Mesenteric fat pad (tissue), 1 donor: ENCODE measurements around the gene ILDR2. TPM values are rescaled to one million over a fixed set of nuclear protein-coding genes. Genes with fewer than 3 reads are reported as not detected.

Experiments
- DNase-seq: peaks from one replicate; pipeline ENCODE4 v3.0.0-alpha.2; 2020; ENCODE audit warnings: low spot score
- total RNA-seq: library from RNA; stranded (reverse); fragmentation: NEBNext Ultra II Directional; extraction: Animal tissue kit (Norgen Biotek cat#: 25700); gene quantifications from one replicate; pipeline ENCODE4 v1.2.1, GENCODE V29; 2021
- donor health status: DM: yes; HTN: yes; CAD: no.

ILDR2 gene
- total RNA-seq, 1 donor from 2014 or later = 0.29 TPM

DNA sequence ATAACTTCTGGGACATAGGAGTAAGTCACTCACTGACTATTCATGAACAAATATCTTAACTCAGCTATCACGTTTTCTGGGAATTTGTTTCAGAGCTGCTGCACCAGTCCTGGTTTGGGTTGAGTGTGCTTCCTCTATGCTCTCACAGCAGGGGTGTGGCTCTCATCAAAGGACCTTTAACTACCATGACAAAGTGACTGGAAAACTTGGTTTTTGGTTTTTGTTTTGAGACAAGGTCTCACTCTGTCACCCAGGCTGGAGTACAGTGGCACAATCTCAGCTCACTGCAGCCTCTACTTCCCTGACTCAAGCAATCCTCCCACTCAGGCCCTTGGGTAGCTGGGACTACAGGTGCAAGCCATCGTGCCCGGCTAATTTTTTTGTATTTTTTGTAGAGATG is 4.1 kb downstream of the ILDR2 start:
- no peak for DNase-seq

DNA sequence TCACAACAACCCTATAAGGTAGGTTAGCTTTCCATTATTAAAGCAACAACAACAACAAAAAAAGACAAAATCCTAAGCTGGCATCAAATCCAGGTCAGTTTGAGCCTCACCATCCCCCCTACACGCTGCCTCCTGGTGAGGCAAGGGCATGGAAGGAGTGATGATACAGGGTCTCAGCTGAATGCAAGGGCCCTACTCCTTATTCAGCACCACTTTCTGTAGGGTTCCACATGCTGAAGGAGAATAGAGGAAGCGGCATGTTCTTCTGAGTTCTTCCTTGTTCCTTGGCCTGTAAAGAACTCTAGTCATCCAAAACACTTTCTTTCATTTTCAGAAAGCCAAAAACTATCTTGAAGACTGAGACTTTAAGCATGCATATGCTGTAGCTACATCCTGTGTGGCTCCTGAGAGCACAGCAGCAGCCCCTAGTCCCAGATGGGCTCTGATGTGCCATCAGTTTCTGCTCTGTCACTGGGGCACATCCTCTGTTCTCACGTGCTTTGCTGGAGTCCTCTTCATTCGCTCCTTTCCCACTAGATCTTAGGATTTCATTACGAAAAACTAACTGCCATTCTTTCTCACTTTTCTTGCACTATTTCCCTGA is 6.2 kb downstream of the ILDR2 start:
- no peak for DNase-seq

DNA sequence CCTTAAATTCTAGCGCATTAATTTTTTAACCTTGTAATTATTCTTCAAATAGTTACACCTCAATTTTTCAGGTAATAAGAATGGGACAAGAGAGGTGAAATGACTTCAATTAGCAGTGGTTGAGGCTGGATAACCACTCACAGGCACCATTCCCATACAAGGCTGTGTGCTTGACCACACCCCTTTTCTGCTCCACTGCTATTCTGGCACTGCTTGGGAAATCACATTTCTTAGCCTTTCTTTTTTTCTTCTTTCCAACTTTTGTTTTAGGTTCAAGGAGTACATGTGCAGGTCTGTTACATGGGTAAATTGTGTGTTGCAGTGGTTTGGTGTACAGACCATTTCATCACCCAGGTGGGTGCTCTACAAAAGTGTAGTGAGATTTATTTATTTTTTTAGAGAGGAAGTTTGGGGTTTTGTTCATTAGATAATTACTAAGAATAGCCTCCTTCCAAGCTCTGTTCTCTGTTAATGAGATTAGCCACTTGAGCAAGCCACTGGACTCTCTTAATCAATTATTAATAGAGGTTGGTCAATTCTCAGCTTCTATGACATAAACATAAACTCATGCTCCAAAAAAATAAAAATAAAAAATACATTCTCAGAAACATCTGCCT is 14.4 kb downstream of the ILDR2 start:
- DNase-seq = no peak

DNA sequence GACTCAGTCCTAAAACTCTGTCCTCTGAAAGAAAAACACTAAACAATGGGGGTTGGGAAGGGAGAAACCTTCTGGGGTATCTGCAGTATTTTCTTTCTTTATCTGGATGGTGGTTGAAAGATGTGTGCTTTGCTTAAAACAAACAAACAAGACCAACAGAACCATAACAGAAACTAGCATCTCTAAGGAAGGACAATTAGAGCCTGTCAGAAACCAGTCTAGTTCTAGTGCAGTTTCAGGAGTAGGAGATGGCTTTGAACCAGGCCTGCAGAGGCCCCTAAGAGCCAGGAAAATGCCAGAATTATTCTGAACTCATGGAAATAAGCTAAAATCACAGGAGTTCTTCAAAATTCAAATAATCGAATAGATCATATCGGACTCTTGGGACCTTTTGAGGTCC is 18.5 kb downstream of the ILDR2 start:
- no peak for DNase-seq

DNA sequence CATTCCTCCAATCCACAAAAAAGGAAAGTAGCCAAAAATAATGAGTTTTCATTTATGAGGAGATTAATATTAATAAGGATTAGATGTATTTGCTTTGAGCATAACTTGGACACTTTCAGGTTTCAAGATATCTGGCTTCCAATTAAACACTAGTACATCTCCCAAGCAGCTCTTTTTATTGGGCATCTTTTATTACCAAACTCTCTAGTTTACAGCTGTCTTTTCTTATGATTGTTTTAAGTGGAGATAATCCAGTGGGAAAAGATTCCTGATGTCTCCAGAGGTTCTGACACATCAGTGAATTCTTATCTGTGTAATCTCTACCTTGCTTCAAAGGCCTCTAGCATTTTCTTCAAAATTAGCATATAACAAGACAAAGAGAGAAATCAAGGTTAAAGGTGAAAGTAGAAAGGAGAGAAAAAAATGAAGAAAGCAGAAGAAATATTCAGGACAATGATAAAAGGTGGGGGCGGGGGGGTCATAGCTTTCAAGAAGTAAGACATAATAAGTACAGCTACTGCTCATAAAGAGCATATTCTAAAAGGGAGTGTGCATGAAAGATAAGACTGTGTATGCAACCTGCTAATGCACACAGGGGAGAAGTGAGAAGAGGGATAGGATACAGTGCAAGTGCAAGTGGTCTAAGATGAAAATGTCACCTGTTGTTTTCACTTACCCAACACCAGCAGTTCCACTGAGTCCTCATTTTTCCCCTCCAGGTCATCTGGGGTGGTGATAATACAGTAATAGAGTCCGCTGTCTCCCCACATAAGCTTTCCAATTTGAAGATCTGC is 19.1 kb downstream of the ILDR2 start:
- no peak for DNase-seq

DNA sequence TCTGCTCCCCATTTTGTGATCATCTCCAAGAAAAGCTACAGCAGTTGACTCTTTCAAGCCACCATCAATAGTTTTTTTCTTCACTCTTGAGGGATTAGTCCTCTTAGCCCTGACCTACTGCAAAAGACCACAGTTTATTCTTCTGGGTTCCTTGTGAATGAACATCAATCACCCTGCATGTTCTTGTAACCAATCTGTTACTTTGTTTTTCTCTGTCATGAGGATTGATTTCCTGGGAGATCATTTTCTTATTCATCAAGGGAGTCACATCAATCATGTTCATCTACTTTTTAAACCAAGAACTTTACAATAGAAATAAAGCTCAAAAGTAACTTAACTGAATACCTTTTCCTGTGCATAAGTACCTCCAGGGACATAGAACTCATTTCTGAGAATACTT is 21.8 kb downstream of the ILDR2 start:
- no peak for DNase-seq

DNA sequence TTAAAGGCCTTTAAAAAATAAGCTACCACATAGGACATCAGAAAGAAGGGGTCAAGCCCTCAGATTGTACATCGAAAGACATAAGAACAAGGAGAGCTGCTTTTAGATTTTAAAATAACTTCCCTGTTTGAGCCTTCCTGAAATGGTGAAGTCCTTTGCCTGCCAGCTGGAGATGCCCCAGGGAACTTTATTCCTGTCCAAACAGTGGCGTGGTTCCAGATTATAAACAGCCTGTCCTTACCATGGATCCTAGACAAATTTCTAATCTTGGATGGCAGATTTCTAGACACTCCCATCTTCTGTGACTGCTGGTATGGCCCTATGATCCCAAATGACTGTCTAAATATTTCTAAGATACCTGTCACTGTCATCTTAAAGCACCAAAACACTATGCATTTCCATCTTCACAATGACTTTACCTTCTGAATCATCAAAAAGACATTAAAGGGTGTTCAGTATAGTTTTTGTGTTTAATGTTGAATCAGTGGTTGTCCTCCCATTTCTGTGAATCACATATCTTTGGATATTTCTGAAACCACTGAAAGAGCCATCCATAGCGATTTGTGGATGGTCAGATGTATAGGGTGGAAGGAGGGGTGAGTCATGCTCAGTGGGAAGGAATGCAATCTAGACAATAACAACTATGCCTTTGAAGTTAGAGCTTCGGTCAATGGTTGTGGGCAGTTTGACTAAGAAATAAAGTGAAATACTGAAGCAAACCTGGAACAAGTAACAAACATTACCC is 23.2 kb downstream of the ILDR2 start:
- DNase-seq = no peak

DNA sequence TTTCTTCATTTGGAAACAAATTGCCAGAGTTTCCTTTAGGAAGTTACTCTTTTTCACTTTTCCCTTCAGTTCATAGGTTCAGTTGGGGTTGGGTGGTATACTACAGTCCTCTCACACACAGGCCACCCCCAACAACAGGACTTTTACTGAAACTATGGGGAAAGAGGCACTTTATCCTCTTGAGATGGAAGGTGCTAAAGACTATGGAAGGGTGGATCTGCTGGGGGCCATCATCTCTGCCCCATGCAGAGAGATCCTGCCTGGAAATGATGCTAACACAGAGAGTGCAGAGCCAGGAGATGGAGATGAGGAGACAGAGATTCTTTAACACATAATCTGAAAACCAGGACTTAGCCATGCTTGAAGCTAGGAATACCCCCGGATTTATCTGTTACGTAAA is 24.3 kb downstream of the ILDR2 start:
- no peak for DNase-seq

DNA sequence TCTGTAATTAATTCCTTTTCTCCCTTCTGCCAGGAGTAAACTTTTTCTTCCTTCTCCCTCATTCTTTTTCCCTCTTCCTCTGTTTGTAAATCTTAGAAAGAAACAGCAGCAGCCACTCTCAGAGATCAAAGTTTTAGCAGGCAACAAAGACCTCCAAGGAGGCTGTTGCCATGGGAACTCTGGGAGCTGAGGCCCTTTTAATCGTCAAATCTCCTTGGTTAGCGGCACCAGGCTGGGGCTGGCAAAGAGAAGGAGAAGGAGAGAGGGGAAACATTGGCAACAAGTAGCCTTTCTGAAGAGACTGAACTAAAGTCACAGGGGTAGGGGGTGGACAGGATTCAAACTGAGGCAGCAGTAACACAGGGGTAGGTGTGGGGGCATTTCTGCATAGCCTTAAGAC is 25.2 kb downstream of the ILDR2 start:
- DNase-seq = no peak

DNA sequence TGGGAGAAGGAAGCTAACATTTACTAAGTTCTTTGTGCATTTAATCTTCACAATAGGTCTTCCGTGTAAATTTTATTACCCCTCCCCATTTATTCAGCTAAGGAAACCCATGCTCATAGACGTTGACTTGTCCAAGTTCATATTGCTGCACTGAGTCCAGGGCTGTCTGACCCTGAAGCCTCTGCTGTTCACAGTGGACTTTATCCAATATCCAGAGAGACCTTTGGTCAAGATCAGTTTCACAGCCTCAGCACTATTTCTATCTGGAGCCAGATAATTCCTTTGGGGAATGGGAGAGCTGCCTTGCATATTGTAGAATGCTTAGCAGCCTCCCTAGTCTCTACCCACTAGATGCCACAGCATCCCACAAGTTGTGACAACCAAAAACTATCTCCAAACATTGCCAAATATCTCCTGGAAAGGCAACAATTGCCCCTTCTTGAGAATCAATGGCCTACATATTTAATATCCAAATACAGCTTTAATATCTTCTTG is 26.4 kb downstream of the ILDR2 start:
- no peak for DNase-seq

DNA sequence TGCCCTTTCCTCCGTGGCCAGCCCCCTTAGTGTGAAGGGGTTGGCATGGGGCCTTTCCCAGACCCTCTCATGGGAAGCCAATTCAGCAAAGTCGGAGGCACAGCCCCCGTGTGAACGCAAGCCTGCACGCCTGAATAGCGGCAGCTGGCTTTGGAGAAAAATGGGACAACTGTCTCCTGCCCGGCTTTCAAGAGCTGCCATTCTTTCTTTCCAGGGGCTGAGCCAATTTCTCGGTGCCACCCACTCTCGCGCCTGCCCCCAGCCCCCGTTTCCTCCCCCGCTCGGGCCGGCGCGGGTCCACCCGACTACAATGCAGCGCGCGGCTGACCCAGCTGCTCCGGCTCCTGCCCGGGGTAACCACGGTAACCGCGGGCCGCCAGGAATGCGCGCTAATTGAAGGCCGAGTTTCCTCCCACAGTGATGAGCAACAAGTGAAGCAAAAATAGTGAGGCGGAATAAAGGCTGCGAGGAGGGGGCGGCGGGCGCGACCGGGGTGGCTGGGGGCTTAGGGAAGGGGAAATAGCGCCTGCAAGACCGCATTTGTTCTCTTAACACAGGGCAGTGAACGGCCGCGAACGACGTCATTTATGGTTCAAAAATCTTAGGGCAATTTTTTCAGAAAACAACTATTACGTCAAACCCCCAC is 27.8 kb downstream of the ILDR2 start:
- no peak for DNase-seq

DNA sequence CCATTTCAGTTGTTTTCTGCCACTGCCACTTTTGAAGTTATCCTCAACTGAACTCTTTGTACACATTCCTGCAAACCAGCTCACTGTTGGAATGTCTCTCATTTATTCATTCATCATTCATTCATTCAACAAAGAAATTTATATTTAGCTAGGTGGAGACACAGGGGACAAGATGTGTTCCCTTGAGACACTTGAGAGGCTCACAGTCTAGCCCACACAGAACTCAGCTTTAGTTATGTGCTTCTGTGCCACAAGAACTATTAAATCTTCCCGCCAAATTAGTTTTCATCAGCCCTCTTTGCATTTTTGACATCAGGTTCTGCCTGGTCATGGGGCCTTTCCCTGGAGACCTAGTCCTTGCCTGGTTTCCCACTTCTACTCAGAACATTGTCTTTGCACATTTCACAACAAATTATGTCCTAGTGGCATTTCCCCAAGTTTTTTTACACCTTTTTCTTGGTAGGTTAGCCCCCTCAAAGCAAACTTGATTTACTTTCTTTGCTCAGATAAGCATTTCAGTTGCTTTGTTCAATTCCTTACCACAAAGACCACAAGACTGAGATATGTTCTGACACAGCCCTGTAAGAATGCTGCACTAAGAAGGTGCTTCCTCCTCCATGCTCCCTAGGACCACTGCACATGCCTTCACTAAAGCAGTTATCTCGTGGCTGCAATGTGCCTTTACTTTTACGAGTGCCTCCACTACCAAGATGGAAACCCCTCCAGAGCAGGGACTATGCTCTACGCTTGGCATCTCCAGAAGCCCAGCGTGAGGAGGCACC is 31.0 kb downstream of the ILDR2 start:
- DNase-seq = no peak

DNA sequence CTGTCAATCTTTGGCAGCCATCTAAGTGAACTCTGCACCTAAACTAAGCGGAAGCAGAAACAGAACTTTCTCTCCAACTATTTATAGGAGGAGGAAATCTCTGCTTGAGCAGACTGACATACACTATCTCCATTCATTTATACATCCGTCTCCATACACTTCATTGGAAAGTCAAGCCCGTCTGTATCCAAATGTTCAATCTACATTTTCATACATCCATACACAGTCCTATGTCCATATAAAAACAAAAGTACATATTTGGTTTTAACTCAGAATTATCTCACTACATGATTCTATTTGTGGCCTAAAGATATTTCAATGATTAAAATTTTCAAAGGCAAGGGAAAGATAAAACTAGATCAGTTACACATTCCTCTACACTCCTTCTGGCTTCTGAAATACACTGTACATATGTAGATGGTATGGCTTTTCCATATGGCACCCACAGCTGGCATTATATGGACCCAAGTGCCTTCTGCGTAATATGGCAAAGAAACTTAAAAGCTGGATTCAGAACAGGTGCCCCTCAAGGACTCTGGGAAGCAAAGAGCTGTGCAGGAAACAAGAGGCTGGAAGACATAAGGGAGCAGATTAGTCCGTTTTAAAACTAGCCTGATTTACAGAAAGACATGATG is 35.5 kb downstream of the ILDR2 start:
- DNase-seq = no peak

DNA sequence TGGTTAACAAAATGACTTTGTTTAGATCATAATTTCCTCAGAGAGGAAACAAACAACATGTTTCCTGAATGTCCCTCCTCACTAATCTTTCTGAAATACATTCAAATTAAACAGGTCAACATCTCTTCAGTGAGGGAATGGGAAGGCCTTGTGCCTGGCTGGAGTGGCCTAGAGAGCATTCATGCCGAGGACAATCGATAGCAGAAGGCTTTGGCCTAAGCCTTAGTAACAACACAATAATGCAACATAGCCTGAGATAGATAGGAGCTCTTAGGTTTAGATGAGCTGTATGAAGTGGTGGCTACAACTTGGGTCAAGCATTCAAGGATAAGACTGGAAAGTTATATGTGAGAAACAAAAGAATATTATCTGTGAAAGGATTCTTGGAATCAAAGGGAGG is 37.4 kb downstream of the ILDR2 start:
- DNase-seq = no peak

DNA sequence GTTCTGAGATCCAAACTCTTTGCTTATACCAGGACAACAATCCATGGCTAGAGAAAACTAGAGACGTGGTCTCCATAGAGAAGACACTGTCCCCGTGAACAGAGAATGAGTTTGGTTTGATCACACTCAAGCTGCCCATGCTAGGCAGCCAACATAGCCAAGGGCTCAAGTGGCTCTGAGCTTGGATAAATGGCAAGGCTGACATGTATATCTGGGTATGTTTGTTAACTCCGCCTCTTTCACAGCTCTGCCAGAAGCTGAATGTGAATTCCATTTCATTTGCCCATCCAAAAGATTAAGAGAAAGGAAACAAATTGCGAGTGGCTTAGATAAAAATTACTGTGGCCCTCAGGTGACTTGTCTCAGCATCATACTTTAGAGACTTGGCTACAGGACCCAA is 38.0 kb downstream of the ILDR2 start:
- no peak for DNase-seq

DNA sequence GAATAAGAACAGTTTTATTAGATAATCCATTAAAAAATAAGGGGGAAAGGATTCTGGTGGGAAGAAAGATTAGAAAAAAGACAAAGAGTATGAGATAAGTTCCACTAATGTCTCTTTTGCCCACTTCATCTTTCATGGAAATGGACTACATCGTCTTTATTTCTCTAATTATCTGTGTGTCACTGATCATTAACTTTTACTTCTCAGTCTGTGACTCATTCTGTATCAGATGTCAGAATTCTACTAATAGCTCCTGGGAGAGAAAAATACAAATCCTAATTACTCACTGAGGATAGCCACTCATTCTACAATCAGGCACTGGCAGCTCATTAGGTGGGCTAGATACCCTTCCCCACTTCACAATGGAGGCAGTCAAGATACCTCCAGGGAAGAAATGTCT is 41.7 kb downstream of the ILDR2 start:
- no peak for DNase-seq

DNA sequence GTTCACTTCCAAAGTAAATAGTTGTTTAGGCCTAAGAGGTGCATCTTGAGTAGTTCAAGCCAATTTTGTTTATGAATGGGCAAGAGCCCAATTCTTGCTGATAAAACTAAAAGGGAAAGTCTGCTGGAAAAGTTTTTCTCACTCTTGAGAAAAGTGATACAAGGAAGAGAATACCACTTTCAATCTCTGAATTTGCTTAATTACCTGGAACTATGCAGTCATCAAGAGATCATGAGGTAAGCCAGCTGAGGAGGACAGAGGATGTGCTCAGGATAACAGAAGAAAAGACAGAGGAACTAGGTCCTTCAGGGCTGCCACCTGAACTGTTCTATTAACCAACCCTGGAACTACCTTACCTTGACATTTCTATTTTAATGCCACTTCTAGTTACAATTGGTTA is 42.2 kb downstream of the ILDR2 start:
- DNase-seq = no peak

DNA sequence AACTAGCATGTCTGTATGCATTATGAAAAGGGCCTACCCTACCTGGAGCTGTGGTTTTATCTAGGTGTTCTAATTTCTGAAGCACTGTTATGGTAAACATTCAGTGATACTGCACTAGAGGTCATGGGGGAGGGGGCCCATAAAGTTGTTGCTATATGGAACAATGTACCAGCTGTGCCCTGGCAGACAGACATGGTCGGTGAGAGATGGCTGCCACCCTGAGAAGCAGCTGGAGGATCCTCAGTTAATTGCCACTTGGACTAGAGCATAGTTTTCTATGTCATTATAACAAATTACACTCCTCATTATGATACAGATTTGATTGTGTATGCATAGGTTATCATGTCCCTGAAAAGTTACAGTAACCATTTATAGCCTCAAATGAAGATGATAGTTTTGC is 45.4 kb downstream of the ILDR2 start:
- no peak for DNase-seq

DNA sequence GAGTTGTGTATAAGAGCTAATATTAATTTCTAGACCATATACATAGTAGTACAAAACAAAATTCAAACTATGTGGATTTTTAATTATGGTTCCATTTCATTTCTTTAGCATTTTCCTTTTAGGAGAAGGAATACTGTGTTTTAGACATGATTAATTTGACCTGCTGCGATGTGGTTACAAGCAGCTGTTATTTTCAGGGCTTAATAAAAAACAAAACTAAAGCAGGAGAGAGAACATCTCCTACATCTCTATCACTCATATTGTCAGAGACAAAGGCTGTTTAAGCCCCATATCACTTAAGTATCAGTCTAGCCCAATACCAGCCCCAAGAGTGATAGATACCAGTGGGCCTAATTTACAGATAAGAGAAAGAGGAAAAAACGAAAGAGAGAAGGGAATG is 47.6 kb downstream of the ILDR2 start:
- no peak for DNase-seq
